CD8-positive, alpha-beta memory T cell (primary cell): ENCODE data around the gene RNGTT. TPM values are rescaled to one million over a fixed set of nuclear protein-coding genes. Genes with fewer than 3 reads are reported as not detected.
"Not testable (repeated sequence)": the region's sequence is repeated elsewhere in the genome, so short reads cannot be mapped to it uniquely, and the experiment has no call there.

Experiments
- CTCF ChIA-PET: fragments of 350-600 bp; sonication (Branson Sonifier 250); formaldehyde crosslinking; loops from one replicate; lab custom pipeline; 2021; ENCODE audit warnings: antibody characterized with exemption; lab: Charles Lee
- POLR2A ChIA-PET: fragments of 350-600 bp; sonication (Branson Sonifier 250); formaldehyde crosslinking; loops from one replicate; lab custom pipeline; 2021; ENCODE audit warnings: antibody characterized with exemption; lab: Charles Lee
- DNase-seq, 5 donors: peaks; one replicate each; pipeline versions ENCODE4 v3.0.0 to v3.0.0-alpha.2; 2020 to 2022; ENCODE audit warnings: mixed read lengths in 1 of 5
- H3K27ac ChIP-seq: one replicate; pipeline ENCODE4 v1.7.0; 2013; ENCODE audit warnings: low read depth, mild to moderate bottlenecking, low read length, moderate library complexity
- H3K27me3 ChIP-seq: 2 replicates; pipeline ENCODE4 v1.7.0; 2013; ENCODE audit warnings: low read length, mild to moderate bottlenecking; ENCODE audit not compliant: insufficient read depth, poor library complexity, severe bottlenecking
- H3K36me3 ChIP-seq: 2 replicates; pipeline ENCODE4 v1.7.0; 2013; ENCODE audit warnings: mild to moderate bottlenecking, low read length, moderate library complexity; ENCODE audit not compliant: insufficient read depth
- H3K4me1 ChIP-seq: 2 replicates; pipeline ENCODE4 v1.7.0; 2013; ENCODE audit warnings: mild to moderate bottlenecking, low read length, moderate library complexity; ENCODE audit not compliant: insufficient read depth
- H3K4me3 ChIP-seq: 2 replicates; pipeline ENCODE4 v1.7.0; 2013; ENCODE audit warnings: mild to moderate bottlenecking, low read length
- H3K9me3 ChIP-seq: 2 replicates; pipeline ENCODE4 v1.7.0; 2013; ENCODE audit warnings: mild to moderate bottlenecking, low read length
- H3K27ac Mint-ChIP-seq, 8 donors: one replicate each; pipeline ENCODE4 v1.8.0; 2020 to 2021; ENCODE audit warnings: mixed read lengths in 8 of 8, mild to moderate bottlenecking in 6 of 8, inconsistent platforms in 3 of 8, moderate library complexity in 3 of 8
- H3K27me3 Mint-ChIP-seq, 2 donors: one replicate each; pipeline ENCODE4 v1.8.0; 2020 to 2021; ENCODE audit warnings: mixed read lengths in 2 of 2, mild to moderate bottlenecking in 1 of 2, moderate library complexity in 1 of 2
- H3K36me3 Mint-ChIP-seq, 3 donors: one replicate each; pipeline ENCODE4 v1.8.0; 2020 to 2021; ENCODE audit warnings: mixed read lengths in 3 of 3, inconsistent platforms in 1 of 3, mild to moderate bottlenecking in 1 of 3
- H3K4me1 Mint-ChIP-seq, 3 donors: one replicate each; pipeline ENCODE4 v1.8.0; 2020 to 2021; ENCODE audit warnings: mixed read lengths in 3 of 3, inconsistent platforms in 1 of 3, mild to moderate bottlenecking in 1 of 3
- H3K4me3 Mint-ChIP-seq, 7 donors: one replicate each; pipeline ENCODE4 v1.8.0; 2020 to 2021; ENCODE audit warnings: mixed read lengths in 7 of 7, mild to moderate bottlenecking in 6 of 7, moderate library complexity in 4 of 7, inconsistent platforms in 2 of 7
- H3K9me3 Mint-ChIP-seq, 5 donors: one replicate each; pipeline ENCODE4 v1.8.0; 2020 to 2022; ENCODE audit warnings: mixed read lengths in 5 of 5, mild to moderate bottlenecking in 3 of 5, moderate library complexity in 2 of 5, inconsistent platforms in 1 of 5
- polyA plus RNA-seq: library from polyadenylated mRNA; unstranded; fragments of 300-500 nt; fragmentation: Illumina TruSeq; gene quantifications from one replicate; pipeline ENCODE4 v1.2.3, GENCODE V29; 2021
- total RNA-seq, 2 experiments: library from RNA; stranded (reverse); gene quantifications; one replicate each; pipeline ENCODE4 v1.2.3, GENCODE V29; 2021

Gene RNGTT
- total and polyA plus RNA-seq, 3 experiments from 2014 or later: 16.0 to 22.3 (median 20.7) TPM

GRCh38 chr6:88945415-88946008, 17.9 kb downstream of the RNGTT start:
- no peaks in the 10 kb centered on the region for H3K9me3 ChIP-seq
- Mint-ChIP-seq H3K4me1 (peaks cover 5 to 12% (median 11%) of the 10 kb centered on the region in 3 donors), H3K27me3 (no peaks in the 10 kb centered on the region), H3K36me3 (peaks cover 6 to 12% (median 12%) of the 10 kb centered on the region in 3 donors), H3K9me3 (no peaks in the 10 kb centered on the region), H3K4me3 (no peak overlapping the region), H3K27ac (no peak overlapping the region)
- no peak overlapping the region for H3K4me3 ChIP-seq
- no peak overlapping the region for H3K27ac ChIP-seq
- ChIA-PET CTCF (no interaction called here), POLR2A (no interaction called here)
- no peak for DNase-seq
- no peaks in the 10 kb centered on the region for H3K27me3 ChIP-seq
- H3K36me3 ChIP-seq: no peaks in the 10 kb centered on the region
- H3K4me1 ChIP-seq: no peaks in the 10 kb centered on the region

GRCh38 chr6:88933521-88933920, 29.9 kb downstream of the RNGTT start:
- no peak for DNase-seq
- CTCF ChIA-PET: no interaction called here
- Mint-ChIP-seq H3K36me3 (peaks cover 53 to 83% (median 71%) of the 10 kb centered on the region in 3 donors), H3K27me3 (no peaks in the 10 kb centered on the region), H3K27ac (no peak overlapping the region), H3K4me3 (no peak overlapping the region), H3K9me3 (peaks cover 11 to 38% (median 33%) of the 10 kb centered on the region in 5 donors), H3K4me1 (peaks cover 0 to 1% (median 0%) of the 10 kb centered on the region in 3 donors)
- Histone ChIP-seq H3K4me1 (no peaks in the 10 kb centered on the region), H3K27me3 (no peaks in the 10 kb centered on the region), H3K9me3 (peaks cover 9% of the 10 kb centered on the region), H3K4me3 (no peak overlapping the region), H3K36me3 (peaks cover 5% of the 10 kb centered on the region), H3K27ac (no peak overlapping the region)
- POLR2A ChIA-PET: interaction anchor here (0.6 kb wide), 1 partner anchor 146 kb away, joined by 3 read pairs; no protein-coding TSS in a partner anchor

- H3K4me3 Mint-ChIP-seq, H3K27me3 Mint-ChIP-seq, H3K4me3 ChIP-seq, H3K4me1 Mint-ChIP-seq, H3K9me3 ChIP-seq, DNase-seq, H3K4me1 ChIP-seq, H3K27ac ChIP-seq, H3K27ac Mint-ChIP-seq, CTCF ChIA-PET, H3K27me3 ChIP-seq, H3K36me3 ChIP-seq, POLR2A ChIA-PET: not testable (repeated sequence)
- H3K36me3 Mint-ChIP-seq: peaks cover 45 to 78% (median 58%) of the 10 kb centered on the region in 3 donors
- H3K9me3 Mint-ChIP-seq: peaks cover 11 to 35% (median 32%) of the 10 kb centered on the region in 5 donors
These were observed 31.4 kb downstream of the RNGTT start for GRCh38 chr6:88932019-88932418.

- Mint-ChIP-seq H3K4me1 (peaks cover 0 to 8% (median 5%) of the 10 kb centered on the region in 3 donors), H3K36me3 (peaks cover 14 to 41% (median 22%) of the 10 kb centered on the region in 3 donors), H3K9me3 (no peaks in the 10 kb centered on the region), H3K27me3 (no peaks in the 10 kb centered on the region), H3K4me3 (no peak overlapping the region), H3K27ac (no peak overlapping the region)
- POLR2A ChIA-PET: no interaction called here
- Histone ChIP-seq H3K4me3 (no peak overlapping the region), H3K27me3 (no peaks in the 10 kb centered on the region), H3K4me1 (no peaks in the 10 kb centered on the region), H3K36me3 (no peaks in the 10 kb centered on the region), H3K9me3 (no peaks in the 10 kb centered on the region), H3K27ac (no peak overlapping the region)
- CTCF ChIA-PET: no interaction called here
- no peak for DNase-seq
These were observed 40.5 kb downstream of the RNGTT start for GRCh38 chr6:88922775-88923548.

GRCh38 chr6:88921734-88922133, 41.7 kb downstream of the RNGTT start:
- peaks cover 6 to 20% (median 16%) of the 10 kb centered on the region in 3 donors for H3K4me1 Mint-ChIP-seq
- H3K4me3 Mint-ChIP-seq: no peak overlapping the region
- Histone ChIP-seq H3K27ac (no peak overlapping the region), H3K27me3 (no peaks in the 10 kb centered on the region), H3K4me3 (no peak overlapping the region), H3K4me1 (peaks cover 3% of the 10 kb centered on the region), H3K9me3 (no peaks in the 10 kb centered on the region), H3K36me3 (no peaks in the 10 kb centered on the region)
- no peak for DNase-seq
- H3K27ac Mint-ChIP-seq: no peak overlapping the region
- H3K36me3 Mint-ChIP-seq: peaks cover 14 to 38% (median 26%) of the 10 kb centered on the region in 3 donors
- ChIA-PET CTCF (no interaction called here), POLR2A (no interaction called here)
- no peaks in the 10 kb centered on the region for H3K9me3 Mint-ChIP-seq
- no peaks in the 10 kb centered on the region for H3K27me3 Mint-ChIP-seq

- H3K27me3 Mint-ChIP-seq: no peaks in the 10 kb centered on the region
- no peak overlapping the region for H3K27ac ChIP-seq
- no peak for DNase-seq
- ChIA-PET POLR2A (no interaction called here), CTCF (no interaction called here)
- H3K4me3 Mint-ChIP-seq: no peak overlapping the region
- no peaks in the 10 kb centered on the region for H3K9me3 Mint-ChIP-seq
- peaks cover 3% of the 10 kb centered on the region for H3K4me1 ChIP-seq
- peaks cover 10 to 36% (median 25%) of the 10 kb centered on the region in 3 donors for H3K36me3 Mint-ChIP-seq
- peaks cover 7 to 23% (median 18%) of the 10 kb centered on the region in 3 donors for H3K4me1 Mint-ChIP-seq
- no peaks in the 10 kb centered on the region for H3K36me3 ChIP-seq
- no peak overlapping the region for H3K27ac Mint-ChIP-seq
- no peaks in the 10 kb centered on the region for H3K9me3 ChIP-seq
- H3K4me3 ChIP-seq: no peak overlapping the region
- H3K27me3 ChIP-seq: no peaks in the 10 kb centered on the region
These were observed 42.4 kb downstream of the RNGTT start for GRCh38 chr6:88920774-88921733.

GRCh38 chr6:88920088-88920487, 43.3 kb downstream of the RNGTT start:
- CTCF ChIA-PET: no interaction called here
- H3K27ac Mint-ChIP-seq: no peak overlapping the region
- Histone ChIP-seq H3K27ac (no peak overlapping the region), H3K9me3 (no peaks in the 10 kb centered on the region), H3K27me3 (no peaks in the 10 kb centered on the region), H3K4me3 (no peak overlapping the region), H3K4me1 (peaks cover 3% of the 10 kb centered on the region), H3K36me3 (no peaks in the 10 kb centered on the region)
- H3K4me1 Mint-ChIP-seq: peaks cover 7 to 24% (median 18%) of the 10 kb centered on the region in 3 donors
- H3K36me3 Mint-ChIP-seq: peaks cover 10 to 36% (median 34%) of the 10 kb centered on the region in 3 donors
- peaks cover 0 to 3% (median 0%) of the 10 kb centered on the region in 5 donors for H3K9me3 Mint-ChIP-seq
- no peak for DNase-seq
- no peaks in the 10 kb centered on the region for H3K27me3 Mint-ChIP-seq
- no peak overlapping the region for H3K4me3 Mint-ChIP-seq
- POLR2A ChIA-PET: no interaction called here
